Loucy (cell line): ENCODE results near the gene CUX1.
"Not testable (repeated sequence)": the region's sequence is repeated elsewhere in the genome, so short reads cannot be mapped to it uniquely, and the experiment has no call there.

Experiments
- H2AFZ ChIP-seq: fragments of 200-600 bp; sonication (generic); 2 replicates; pipeline ENCODE4 v1.6.0; 2016; ENCODE audit warnings: antibody characterized with exemption, mild to moderate bottlenecking, low read length, moderate library complexity
- H3F3A ChIP-seq: fragments of 200-600 bp; 2 replicates; pipeline ENCODE4 v1.6.0; 2016; ENCODE audit warnings: antibody characterized with exemption, low read depth, mild to moderate bottlenecking
- H3K27me3 ChIP-seq: fragments of 200-600 bp; sonication (generic); 2 replicates; pipeline ENCODE4 v1.6.1; 2014; ENCODE audit warnings: low read length, mild to moderate bottlenecking; ENCODE audit not compliant: insufficient read depth, poor library complexity, severe bottlenecking
- H3K36me3 ChIP-seq: fragments of 200-600 bp; sonication (generic); 2 replicates; pipeline ENCODE4 v1.6.1; 2016; ENCODE audit warnings: low read length; ENCODE audit not compliant: insufficient read depth
- H3K4me1 ChIP-seq: fragments of 200-600 bp; sonication (generic); 2 replicates; pipeline ENCODE4 v1.5.1; 2014; ENCODE audit warnings: low read length, mild to moderate bottlenecking; ENCODE audit not compliant: insufficient read depth, poor library complexity, severe bottlenecking
- H3K4me2 ChIP-seq: fragments of 200-600 bp; sonication (generic); 2 replicates; pipeline ENCODE4 v1.6.0; 2014; ENCODE audit warnings: antibody characterized with exemption, low read length, low read depth, mild to moderate bottlenecking; ENCODE audit not compliant: poor library complexity, severe bottlenecking
- H3K4me3 ChIP-seq: fragments of 200-600 bp; sonication (generic); 2 replicates; pipeline ENCODE4 v1.5.1; 2014; ENCODE audit warnings: low read length, mild to moderate bottlenecking, mixed read lengths; ENCODE audit not compliant: poor library complexity, severe bottlenecking
- H3K79me2 ChIP-seq: fragments of 200-600 bp; sonication (generic); 2 replicates; pipeline ENCODE4 v1.6.1; 2014; ENCODE audit warnings: low read length; ENCODE audit not compliant: insufficient read depth
- H3K9ac ChIP-seq: fragments of 200-600 bp; sonication (generic); 2 replicates; pipeline ENCODE4 v1.6.0; 2014; ENCODE audit warnings: mild to moderate bottlenecking, low read depth, low read length, moderate library complexity; ENCODE audit not compliant: poor library complexity, severe bottlenecking
- H3K9me2 ChIP-seq: fragments of 200-600 bp; sonication (generic); replicated peaks from 2 replicates; pipeline ENCODE4 v1.6.1; 2016; ENCODE audit warnings: low read depth, low read length, mixed read lengths
- H3K9me3 ChIP-seq: fragments of 200-600 bp; sonication (generic); 2 replicates; pipeline ENCODE4 v1.6.1; 2014; ENCODE audit warnings: mild to moderate bottlenecking, antibody characterized with exemption, low read length, low read depth; ENCODE audit not compliant: insufficient read depth
- H4K20me1 ChIP-seq: fragments of 200-600 bp; sonication (generic); 2 replicates; pipeline ENCODE4 v1.6.0; 2014; ENCODE audit warnings: antibody characterized with exemption, low read length, mild to moderate bottlenecking; ENCODE audit not compliant: insufficient read depth, poor library complexity, severe bottlenecking
- CTCF ChIP-seq: fragments of 200-600 bp; sonication (generic); conservative IDR thresholded peaks from 2 replicates; pipeline ENCODE4 v1.5.1; 2014; ENCODE audit warnings: mild to moderate bottlenecking, antibody characterized with exemption, low read length
- EZH2phosphoT487 ChIP-seq: fragments of 200-600 bp; IDR thresholded peaks from 2 replicates; pipeline ENCODE4 v1.6.1; 2018; ENCODE audit warnings: antibody characterized with exemption, mild to moderate bottlenecking, moderate library complexity, borderline replicate concordance

The CUX1 gene

GRCh38 chr7:101790566-101791293 is 26.7 kb upstream of the CUX1 start:
- Histone ChIP-seq H3K27me3 (no peaks in the 10 kb centered on the region), H3K9me2 (no peaks in the 10 kb centered on the region), H3K79me2 (no peaks in the 10 kb centered on the region), H3K4me2 (no peak overlapping the region), H2AFZ (no peak overlapping the region), H3K9me3 (no peaks in the 10 kb centered on the region), H3K36me3 (no peaks in the 10 kb centered on the region), H3K9ac (no peak overlapping the region), H3K4me1 (no peaks in the 10 kb centered on the region), H4K20me1 (no peaks in the 10 kb centered on the region), H3F3A (no peaks in the 10 kb centered on the region), H3K4me3 (no peak overlapping the region)
- TF ChIP-seq EZH2phosphoT487 = no peak

- Histone ChIP-seq H3K9me3 (no peaks in the 10 kb centered on the region), H3K9ac (no peak overlapping the region), H3K79me2 (no peaks in the 10 kb centered on the region), H3K9me2 (no peaks in the 10 kb centered on the region), H3K36me3 (no peaks in the 10 kb centered on the region), H3K4me3 (no peak overlapping the region), H3K4me2 (no peak overlapping the region), H4K20me1 (no peaks in the 10 kb centered on the region), H3F3A (no peaks in the 10 kb centered on the region), H3K27me3 (no peaks in the 10 kb centered on the region), H2AFZ (no peak overlapping the region), H3K4me1 (no peaks in the 10 kb centered on the region)
- TF ChIP-seq EZH2phosphoT487 (no peak), CTCF (no peak)
Observed at GRCh38 chr7:101792051-101792681, 25.3 kb upstream of the CUX1 start.

- H3K36me3 ChIP-seq, H2AFZ ChIP-seq, H3K79me2 ChIP-seq, H3K4me1 ChIP-seq, H3K4me3 ChIP-seq, H3K4me2 ChIP-seq, H3K9me2 ChIP-seq, H3K27me3 ChIP-seq, H3K9ac ChIP-seq, H3F3A ChIP-seq, H3K9me3 ChIP-seq, H4K20me1 ChIP-seq: not testable (repeated sequence)
Observed at GRCh38 chr7:101792682-101793071, 24.7 kb upstream of the CUX1 start.

- H3K9me3 ChIP-seq = no peaks in the 10 kb centered on the region
- TF ChIP-seq EZH2phosphoT487 (no peak), CTCF (no peak)
- no peaks in the 10 kb centered on the region for H3F3A ChIP-seq
- no peak overlapping the region for H3K4me3 ChIP-seq
- H3K9ac ChIP-seq = no peak overlapping the region
- H3K36me3 ChIP-seq = no peaks in the 10 kb centered on the region
- no peak overlapping the region for H3K4me2 ChIP-seq
- H3K27me3 ChIP-seq = no peaks in the 10 kb centered on the region
- H3K79me2 ChIP-seq = no peaks in the 10 kb centered on the region
- H2AFZ ChIP-seq = no peak overlapping the region
- no peaks in the 10 kb centered on the region for H3K4me1 ChIP-seq
- H3K9me2 ChIP-seq = no peaks in the 10 kb centered on the region
- H4K20me1 ChIP-seq = no peaks in the 10 kb centered on the region
Observed at GRCh38 chr7:101795461-101795860, 22.0 kb upstream of the CUX1 start.

- H2AFZ ChIP-seq, H3K4me3 ChIP-seq, H3K36me3 ChIP-seq, H3F3A ChIP-seq, H3K27me3 ChIP-seq, H3K9me3 ChIP-seq, H3K9me2 ChIP-seq, H3K4me2 ChIP-seq, H3K79me2 ChIP-seq, H3K9ac ChIP-seq, H4K20me1 ChIP-seq, H3K4me1 ChIP-seq: not testable (repeated sequence)
Observed at GRCh38 chr7:101798173-101798572, 19.3 kb upstream of the CUX1 start.
